ENCODE results near the gene PRKCD. TPM values are rescaled to one million over a fixed set of nuclear protein-coding genes. Genes with fewer than 3 reads are reported as not detected.

PRKCD gene
- total RNA-seq, 1 donor from 2014 or later = 9.9 TPM

DNA sequence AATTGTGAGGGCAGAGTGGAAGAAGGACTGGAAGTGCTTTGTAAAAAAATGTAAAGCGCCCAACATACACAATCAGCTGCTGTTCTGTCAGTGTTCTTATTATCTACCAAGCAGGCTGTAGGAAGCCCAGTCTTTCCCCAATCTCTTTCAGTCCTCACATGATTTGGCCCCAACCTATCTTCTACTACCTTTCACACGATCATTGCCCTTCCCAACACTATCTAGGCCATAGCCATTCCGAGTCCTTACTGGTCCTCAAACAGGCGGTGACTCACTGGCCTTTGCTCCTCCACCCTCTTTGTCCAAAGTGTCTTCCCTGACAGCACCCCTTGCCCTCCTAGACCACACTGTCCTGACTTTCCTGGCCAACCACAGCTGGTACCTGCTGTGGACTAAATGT is 29.9 kb upstream of the PRKCD start:
- no peaks in the 10 kb centered on the region for H3K9me3 Mint-ChIP-seq (ENCODE audit: unreplicated experiment)
- H3K27me3 Mint-ChIP-seq (ENCODE audit: unreplicated experiment) = peaks cover 12% of the 10 kb centered on the region

DNA sequence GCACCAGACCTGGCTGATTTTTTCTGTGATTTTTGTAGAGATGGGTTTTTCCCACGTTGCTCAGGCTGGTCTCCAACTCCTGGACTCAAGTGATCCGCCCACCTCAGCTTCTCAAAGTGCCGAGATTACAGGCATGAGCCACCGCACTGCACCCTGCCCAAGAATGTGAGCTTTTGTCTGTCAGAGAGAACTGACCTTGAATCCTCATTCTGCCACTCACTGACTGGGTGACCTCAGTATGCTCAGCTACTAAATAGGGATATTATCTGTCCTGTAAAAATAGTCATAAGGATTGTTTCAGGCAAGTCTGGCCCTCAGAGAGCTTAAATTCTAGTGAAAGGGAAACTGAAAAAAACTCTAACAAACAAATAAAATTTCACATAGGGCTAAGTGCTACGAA is 28.7 kb upstream of the PRKCD start:
- Mint-ChIP-seq H3K36me3 (ENCODE audit: low read depth, unreplicated experiment) (no peaks in the 10 kb centered on the region), H3K4me3 (ENCODE audit: unreplicated experiment) (peak overlapping the region; percentile 2), H3K4me1 (ENCODE audit: unreplicated experiment) (peaks cover 17% of the 10 kb centered on the region), H3K9me3 (ENCODE audit: unreplicated experiment) (no peaks in the 10 kb centered on the region), H3K27me3 (ENCODE audit: unreplicated experiment) (peaks cover 12% of the 10 kb centered on the region), H3K27ac (ENCODE audit: unreplicated experiment) (no peak overlapping the region)
- TF ChIP-seq, protein P1, sequence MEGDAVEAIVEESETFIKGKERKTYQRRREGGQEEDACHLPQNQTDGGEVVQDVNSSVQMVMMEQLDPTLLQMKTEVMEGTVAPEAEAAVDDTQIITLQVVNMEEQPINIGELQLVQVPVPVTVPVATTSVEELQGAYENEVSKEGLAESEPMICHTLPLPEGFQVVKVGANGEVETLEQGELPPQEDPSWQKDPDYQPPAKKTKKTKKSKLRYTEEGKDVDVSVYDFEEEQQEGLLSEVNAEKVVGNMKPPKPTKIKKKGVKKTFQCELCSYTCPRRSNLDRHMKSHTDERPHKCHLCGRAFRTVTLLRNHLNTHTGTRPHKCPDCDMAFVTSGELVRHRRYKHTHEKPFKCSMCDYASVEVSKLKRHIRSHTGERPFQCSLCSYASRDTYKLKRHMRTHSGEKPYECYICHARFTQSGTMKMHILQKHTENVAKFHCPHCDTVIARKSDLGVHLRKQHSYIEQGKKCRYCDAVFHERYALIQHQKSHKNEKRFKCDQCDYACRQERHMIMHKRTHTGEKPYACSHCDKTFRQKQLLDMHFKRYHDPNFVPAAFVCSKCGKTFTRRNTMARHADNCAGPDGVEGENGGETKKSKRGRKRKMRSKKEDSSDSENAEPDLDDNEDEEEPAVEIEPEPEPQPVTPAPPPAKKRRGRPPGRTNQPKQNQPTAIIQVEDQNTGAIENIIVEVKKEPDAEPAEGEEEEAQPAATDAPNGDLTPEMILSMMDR (IDR thresholded peaks at IDR 0.05; ENCODE audit: unreplicated experiment) = no peak
- DNase-seq (ENCODE audit: low spot score) = no peak

More for the DNA sequence above, 29.9 kb upstream of the PRKCD start:
- H3K4me3 Mint-ChIP-seq (ENCODE audit: unreplicated experiment) = peak overlapping the region; percentile 98
- no peaks in the 10 kb centered on the region for H3K36me3 Mint-ChIP-seq (ENCODE audit: low read depth, unreplicated experiment)
- TF ChIP-seq, protein P1 (IDR thresholded peaks at IDR 0.05; ENCODE audit: unreplicated experiment) = no peak
- H3K27ac Mint-ChIP-seq (ENCODE audit: unreplicated experiment) = peak overlapping the region; percentile 98
- no peak for DNase-seq (ENCODE audit: low spot score)
- H3K4me1 Mint-ChIP-seq (ENCODE audit: unreplicated experiment) = peaks cover 17% of the 10 kb centered on the region

DNA sequence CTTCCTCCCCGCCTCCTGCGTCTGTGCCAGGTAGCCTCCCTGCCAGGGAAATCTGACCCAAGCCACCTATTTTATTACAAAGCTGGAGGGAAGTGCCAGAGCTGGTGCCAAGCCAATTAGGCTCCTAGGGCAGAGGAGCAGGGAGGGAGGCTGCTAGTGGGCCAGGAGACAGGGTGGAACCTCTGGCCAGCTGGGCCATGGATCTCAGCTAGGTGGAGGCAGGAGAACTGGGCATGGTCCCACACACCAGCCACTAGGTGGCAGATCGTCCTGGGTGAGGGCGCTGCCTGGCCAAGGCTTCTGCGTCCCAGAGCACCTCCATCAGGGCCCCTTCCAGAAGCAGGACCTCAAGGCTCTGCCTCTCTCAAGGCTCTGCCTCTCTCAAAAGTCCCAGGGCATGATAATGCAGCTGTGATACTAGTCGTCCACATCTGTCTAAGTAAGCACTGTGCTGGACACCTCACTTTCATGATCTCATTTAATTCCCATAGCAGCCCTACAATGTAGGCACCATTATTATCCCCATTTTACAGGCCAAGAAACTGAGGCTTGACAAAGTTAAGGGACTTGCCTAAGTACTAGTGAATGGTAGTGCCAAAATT is 26.3 kb upstream of the PRKCD start:
- peaks cover 15% of the 10 kb centered on the region for H3K27me3 Mint-ChIP-seq (ENCODE audit: unreplicated experiment)
- H3K4me3 Mint-ChIP-seq (ENCODE audit: unreplicated experiment) = no peak overlapping the region
- H3K27ac Mint-ChIP-seq (ENCODE audit: unreplicated experiment) = no peak overlapping the region

DNA sequence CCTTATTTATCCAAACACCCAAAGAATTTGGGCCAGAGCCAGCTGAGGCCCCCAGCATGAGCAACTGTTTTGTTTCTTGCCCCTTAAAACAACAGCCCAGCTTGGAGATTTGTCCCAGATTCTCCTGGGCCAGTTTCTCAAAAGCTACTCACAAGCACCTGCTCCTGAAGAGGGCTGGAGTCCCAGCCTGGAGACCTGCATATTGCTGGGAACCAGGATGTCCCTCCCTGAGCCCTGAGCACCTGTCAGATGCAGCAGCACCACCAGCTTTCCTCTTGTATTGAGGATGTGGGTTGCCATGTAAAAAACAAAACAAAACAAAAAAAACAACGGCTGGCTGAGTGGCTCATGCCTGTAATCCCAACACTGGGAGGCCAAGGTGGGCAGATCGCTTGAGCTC is 23.8 kb upstream of the PRKCD start:
- Mint-ChIP-seq H3K36me3 (ENCODE audit: low read depth, unreplicated experiment) (no peaks in the 10 kb centered on the region), H3K9me3 (ENCODE audit: unreplicated experiment) (no peaks in the 10 kb centered on the region), H3K4me3 (ENCODE audit: unreplicated experiment) (no peak overlapping the region), H3K27ac (ENCODE audit: unreplicated experiment) (no peak overlapping the region), H3K27me3 (ENCODE audit: unreplicated experiment) (peaks cover 10% of the 10 kb centered on the region), H3K4me1 (ENCODE audit: unreplicated experiment) (no peaks in the 10 kb centered on the region)
- no peak for DNase-seq (ENCODE audit: low spot score)
- TF ChIP-seq, protein P1 (IDR thresholded peaks at IDR 0.05; ENCODE audit: unreplicated experiment) = no peak

More for the DNA sequence above, 26.3 kb upstream of the PRKCD start:
- Mint-ChIP-seq H3K36me3 (ENCODE audit: low read depth, unreplicated experiment) (no peaks in the 10 kb centered on the region), H3K9me3 (ENCODE audit: unreplicated experiment) (no peaks in the 10 kb centered on the region), H3K4me1 (ENCODE audit: unreplicated experiment) (peaks cover 11% of the 10 kb centered on the region)
- TF ChIP-seq, protein P1 (IDR thresholded peaks at IDR 0.05; ENCODE audit: unreplicated experiment) = peak; percentile 66
- DNase-seq (ENCODE audit: low spot score) = peak; percentile 77

DNA sequence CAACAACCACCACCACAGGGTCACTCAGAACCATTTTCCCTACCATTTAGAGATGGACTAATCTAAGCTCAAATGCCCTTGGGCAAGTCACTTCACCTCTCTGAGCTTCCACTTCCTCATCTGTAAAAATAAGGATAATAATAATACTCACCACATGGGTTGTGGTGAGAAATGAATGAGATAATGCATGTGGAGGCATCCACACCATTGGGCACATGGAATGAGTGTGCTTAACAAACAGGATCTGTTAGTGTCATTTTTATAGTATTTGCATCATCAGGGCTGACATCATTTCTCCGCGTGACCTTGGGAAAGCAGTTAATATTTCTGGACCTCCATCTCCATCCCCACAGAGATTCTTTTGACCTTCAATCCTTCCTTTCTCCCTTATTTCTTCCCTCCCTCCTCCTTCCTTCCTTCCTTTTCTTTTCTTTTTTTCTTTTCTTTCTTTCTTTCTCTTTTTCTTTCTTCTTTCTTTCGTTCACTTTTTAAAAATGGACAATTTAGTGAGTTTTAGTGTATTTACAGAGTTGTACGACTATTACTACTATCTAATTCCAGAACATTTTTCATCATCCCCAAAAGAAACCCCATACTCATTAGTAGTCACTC is 23.1 kb upstream of the PRKCD start:
- H3K27me3 Mint-ChIP-seq (ENCODE audit: unreplicated experiment) = peaks cover 10% of the 10 kb centered on the region
- no peaks in the 10 kb centered on the region for H3K36me3 Mint-ChIP-seq (ENCODE audit: low read depth, unreplicated experiment)
- TF ChIP-seq, protein P1 (IDR thresholded peaks at IDR 0.05; ENCODE audit: unreplicated experiment) = no peak
- H3K4me1 Mint-ChIP-seq (ENCODE audit: unreplicated experiment) = no peaks in the 10 kb centered on the region
- no peaks in the 10 kb centered on the region for H3K9me3 Mint-ChIP-seq (ENCODE audit: unreplicated experiment)
- H3K27ac Mint-ChIP-seq (ENCODE audit: unreplicated experiment) = peak overlapping the region; percentile 7
- DNase-seq (ENCODE audit: low spot score) = no peak
- no peak overlapping the region for H3K4me3 Mint-ChIP-seq (ENCODE audit: unreplicated experiment)

All from endothelial cell (in vitro differentiated cells).